Epithelial cell of prostate (primary cell): ENCODE results near the gene SHC1.

ENCODE experiments used
- DNase-seq: peaks from one replicate; pipeline ENCODE4 v3.0.0-alpha.2; 2011; ENCODE audit warnings: low read depth, low spot score
- H3K27ac ChIP-seq: fragments of 450-650 bp; 2 replicates; pipeline ENCODE4 v1.5.1; 2017; ENCODE audit warnings: mild to moderate bottlenecking

Gene SHC1

GRCh38 chr1:154975409-154976059 is 5.0 kb upstream of the SHC1 start:
- DNase-seq: no peak
- H3K27ac ChIP-seq: peak overlapping the region; percentile 100

GRCh38 chr1:154974808-154975408 is 4.4 kb upstream of the SHC1 start:
- peak; percentile 69 for DNase-seq
- peak overlapping the region; percentile 100 for H3K27ac ChIP-seq

- peak; percentile 100 for DNase-seq
- H3K27ac ChIP-seq: peak within 1 kb of the TSS; percentile 100
Observed at GRCh38 chr1:154974102-154974807, 3.7 kb upstream of the SHC1 start, which contains the start of gene CKS1B. CKS1B (plus strand) TSS chr1:154974681; CDS start chr1:154974746, 65 bp downstream.

GRCh38 chr1:154973344-154974101 is 3.0 kb upstream of the SHC1 start:
- DNase-seq: peak; percentile 89
- H3K27ac ChIP-seq: peak overlapping the region; percentile 100

- H3K27ac ChIP-seq: peak overlapping the region; percentile 100
- DNase-seq: peak; percentile 91
Observed at GRCh38 chr1:154972517-154973343, 2.2 kb upstream of the SHC1 start.

- DNase-seq: no peak
- H3K27ac ChIP-seq: peak overlapping the region; percentile 100
Observed at GRCh38 chr1:154972213-154972516, 1.6 kb upstream of the SHC1 start.

GRCh38 chr1:154971341-154971998 is 923 bp upstream of the SHC1 start:
- H3K27ac ChIP-seq: peak overlapping the region; percentile 100

GRCh38 chr1:154969860-154970452 is 591 bp downstream of the SHC1 start:
- DNase-seq: no peak
- peak overlapping the region; percentile 100 for H3K27ac ChIP-seq

More at GRCh38 chr1:154971341-154971998, 923 bp upstream of the SHC1 start:
- DNase-seq: peak; percentile 76

- no peak for DNase-seq
- peak overlapping the region; percentile 100 for H3K27ac ChIP-seq
Observed at GRCh38 chr1:154969246-154969645, 1.3 kb downstream of the SHC1 start.

- no peak for DNase-seq
- peak overlapping the region; percentile 100 for H3K27ac ChIP-seq
Observed at GRCh38 chr1:154968731-154969130, 1.8 kb downstream of the SHC1 start.

- peak overlapping the region; percentile 100 for H3K27ac ChIP-seq
Observed at GRCh38 chr1:154967331-154967950, 3.1 kb downstream of the SHC1 start.

GRCh38 chr1:154966111-154966510 is 4.4 kb downstream of the SHC1 start:
- peak overlapping the region; percentile 100 for H3K27ac ChIP-seq
- DNase-seq: no peak

More at GRCh38 chr1:154967331-154967950, 3.1 kb downstream of the SHC1 start:
- no peak for DNase-seq

GRCh38 chr1:154964359-154964758 is 6.2 kb downstream of the SHC1 start:
- no peak for DNase-seq
- H3K27ac ChIP-seq: peak overlapping the region; percentile 92

GRCh38 chr1:154963643-154964042 is 6.9 kb downstream of the SHC1 start:
- no peak for DNase-seq
- H3K27ac ChIP-seq: peak overlapping the region; percentile 92

- no peak for DNase-seq
- H3K27ac ChIP-seq: peak overlapping the region; percentile 92
Observed at GRCh38 chr1:154962795-154963330, 7.7 kb downstream of the SHC1 start.

GRCh38 chr1:154962156-154962749 is 8.3 kb downstream of the SHC1 start:
- no peak for DNase-seq
- peak overlapping the region; percentile 92 for H3K27ac ChIP-seq

- no peak for DNase-seq
Observed at GRCh38 chr1:154961207-154962155, 9.1 kb downstream of the SHC1 start, which contains the start of gene PYGO2. PYGO2 (minus strand) TSS chr1:154961782; CDS start chr1:154961576, 206 bp downstream.

More at GRCh38 chr1:154961207-154962155, 9.1 kb downstream of the SHC1 start, which contains the start of gene PYGO2:
- H3K27ac ChIP-seq: peak within 1 kb of the TSS; percentile 92
